CD4-positive, alpha-beta T cell (primary cell): ENCODE results near the gene TTLL8. TPM values are rescaled to one million over a fixed set of nuclear protein-coding genes. Genes with fewer than 3 reads are reported as not detected.

Experiments
- ATAC-seq: fragments of 200-7000 bp; cut with Tn5 transposase; one replicate; pipeline ENCODE4 v1.10.0; 2022; ENCODE audit warnings: mild to moderate bottlenecking; ENCODE audit not compliant: poor library complexity
- CTCF ChIA-PET: fragments of 350-600 bp; sonication (Branson Sonifier 250); formaldehyde crosslinking; loops from one replicate; lab custom pipeline; 2021; ENCODE audit warnings: antibody characterized with exemption, inconsistent platforms; lab: Charles Lee
- POLR2A ChIA-PET: fragments of 350-600 bp; sonication (Branson Sonifier 250); formaldehyde crosslinking; loops from one replicate; lab custom pipeline; 2021; ENCODE audit warnings: antibody characterized with exemption, inconsistent platforms; lab: Charles Lee
- DNase-seq, 14 experiments: peaks; one replicate each; pipeline ENCODE4 v3.0.0-alpha.2; 2013 to 2020; ENCODE audit warnings: mixed read lengths in 2 of 14
- H3K27ac ChIP-seq, 2 donors: one replicate each; pipeline versions ENCODE4 v1.5.1 to v1.7.0; 2013; ENCODE audit warnings: low read length in 2 of 2, low read depth in 1 of 2, mild to moderate bottlenecking in 1 of 2
- H3K27me3 ChIP-seq, 2 experiments: 1 replicate in 1 of 2; 2 replicates in 1 of 2; pipeline versions ENCODE4 v1.6.1 to v1.7.0; 2013; ENCODE audit warnings: low read length in 2 of 2, control low read depth in 1 of 2, mild to moderate bottlenecking in 1 of 2, moderate library complexity in 1 of 2; ENCODE audit not compliant: insufficient read depth in 2 of 2, control insufficient read depth in 1 of 2
- H3K36me3 ChIP-seq: one replicate; pipeline ENCODE4 v1.6.1; 2013; ENCODE audit warnings: low read length, control low read depth; ENCODE audit not compliant: insufficient read depth
- H3K4me1 ChIP-seq: one replicate; pipeline ENCODE4 v1.6.1; 2013; ENCODE audit warnings: low read length, control low read depth; ENCODE audit not compliant: insufficient read depth
- H3K4me3 ChIP-seq: one replicate; pipeline ENCODE4 v1.5.1; 2013; ENCODE audit warnings: mild to moderate bottlenecking, low read length, moderate library complexity
- H3K9me3 ChIP-seq, 2 experiments: 1 replicate in 1 of 2; 2 replicates in 1 of 2; pipeline versions ENCODE4 v1.6.1 to v1.7.0; 2013; ENCODE audit warnings: low read length in 2 of 2, mild to moderate bottlenecking in 2 of 2, control low read depth in 1 of 2, moderate library complexity in 1 of 2; ENCODE audit not compliant: control insufficient read depth in 1 of 2, insufficient read depth in 1 of 2
- H3K27ac Mint-ChIP-seq: one replicate; pipeline ENCODE4 v1.8.0; 2020; ENCODE audit warnings: mixed read lengths
- H3K27me3 Mint-ChIP-seq: one replicate; pipeline ENCODE4 v1.8.0; 2021; ENCODE audit warnings: mixed read lengths
- H3K36me3 Mint-ChIP-seq: one replicate; pipeline ENCODE4 v1.8.0; 2021; ENCODE audit warnings: low read depth, mixed read lengths
- H3K4me1 Mint-ChIP-seq: one replicate; pipeline ENCODE4 v1.8.0; 2021; ENCODE audit warnings: low read depth, mixed read lengths
- H3K4me3 Mint-ChIP-seq: one replicate; pipeline ENCODE4 v1.8.0; 2020; ENCODE audit warnings: mild to moderate bottlenecking, mixed read lengths
- H3K9me3 Mint-ChIP-seq: one replicate; pipeline ENCODE4 v1.8.0; 2020; ENCODE audit warnings: mixed read lengths
- CTCF ChIP-seq: fragments of 200-600 bp; IDR thresholded peaks from one replicate; pipeline ENCODE4 v1.8.0; 2022; ENCODE audit warnings: antibody characterized with exemption, mild to moderate bottlenecking
- intact Hi-C, 2 experiments: fragments of 100-400 bp; cut with DNase I in 1 of 2; cut with micrococcal nuclease in 1 of 2; formaldehyde crosslinking; loops; one replicate each; pipeline versions ENCODE4 v1.15.1 to v1.9.0; 2023 to 2025; cut with DNase I, micrococcal nuclease
- total RNA-seq, 174 experiments: library from RNA in 2 of 174; stranded (reverse) in 2 of 174; gene quantifications; one replicate each; pipeline ENCODE4 v1.2.3 and lab custom pipeline; 2021 to 2026

TTLL8 gene
- total RNA-seq, 2 experiments from 2014 or later: not detected

DNA sequence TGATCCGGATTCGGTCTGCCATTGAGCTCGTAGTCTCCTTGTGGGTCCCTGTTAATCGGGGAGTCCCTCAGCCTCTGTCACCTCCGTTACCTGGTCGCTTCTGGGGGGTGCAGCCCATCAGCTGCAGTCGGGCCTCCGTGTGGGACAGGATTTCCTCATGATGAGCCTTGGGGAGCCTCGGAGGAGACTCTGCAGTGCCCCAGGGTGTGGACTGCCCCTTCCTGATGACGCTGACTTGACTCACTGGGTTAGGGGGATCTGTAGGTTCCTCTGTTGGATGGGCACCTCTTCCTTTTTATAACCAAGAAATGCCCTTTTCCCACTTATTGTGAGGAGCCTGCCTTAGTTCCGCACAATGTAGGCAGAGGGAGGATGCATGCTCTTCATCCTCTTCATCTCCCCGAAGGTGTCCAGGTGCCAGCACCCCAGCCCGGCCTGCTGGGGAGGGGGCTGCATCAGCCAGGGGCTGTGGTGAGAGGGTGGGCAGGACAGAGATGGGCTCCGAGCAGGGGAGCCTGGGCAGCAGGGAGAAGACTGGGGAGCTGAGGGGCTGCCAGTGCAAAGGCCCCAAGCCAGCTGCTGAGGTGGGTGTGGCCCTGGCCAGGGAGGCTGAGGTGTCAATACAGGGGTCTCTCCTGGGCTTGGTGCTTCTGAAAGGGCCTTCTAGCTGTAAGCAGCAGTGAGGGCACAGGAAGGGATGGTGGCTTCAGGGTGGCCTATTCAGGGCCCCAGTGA lies 13.5 kb upstream of the TTLL8 start:
- H3K9me3 ChIP-seq: no peaks in the 10 kb centered on the region
- ChIA-PET CTCF (no interaction called here), POLR2A (no interaction called here)
- no peak for ATAC-seq
- no peaks in the 10 kb centered on the region for H3K27me3 ChIP-seq
- Mint-ChIP-seq H3K4me1 (no peaks in the 10 kb centered on the region), H3K36me3 (no peaks in the 10 kb centered on the region), H3K27me3 (no peaks in the 10 kb centered on the region), H3K9me3 (no peaks in the 10 kb centered on the region), H3K4me3 (no peak overlapping the region), H3K27ac (no peak overlapping the region)
- no peaks in the 10 kb centered on the region for H3K4me1 ChIP-seq
- H3K4me3 ChIP-seq: no peak overlapping the region
- DNase-seq: no peak
- no peak for TF ChIP-seq CTCF
- no peaks in the 10 kb centered on the region for H3K36me3 ChIP-seq
- intact Hi-C loops: no loop called here
- H3K27ac ChIP-seq: no peak overlapping the region

GRCh38 chr22:50070366-50070765 lies 12.3 kb upstream of the TTLL8 start:
- no peak for ATAC-seq
- Mint-ChIP-seq H3K9me3 (no peaks in the 10 kb centered on the region), H3K4me1 (no peaks in the 10 kb centered on the region), H3K27ac (no peak overlapping the region), H3K27me3 (no peaks in the 10 kb centered on the region), H3K4me3 (no peak overlapping the region), H3K36me3 (no peaks in the 10 kb centered on the region)
- intact Hi-C loops: no loop called here
- H3K27ac ChIP-seq: no peak overlapping the region
- H3K4me3 ChIP-seq: no peak overlapping the region
- TF ChIP-seq CTCF: no peak
- H3K36me3 ChIP-seq: no peaks in the 10 kb centered on the region
- H3K9me3 ChIP-seq: no peaks in the 10 kb centered on the region
- H3K27me3 ChIP-seq: no peaks in the 10 kb centered on the region
- CTCF ChIA-PET: no interaction called here
- DNase-seq: no peak
- no peaks in the 10 kb centered on the region for H3K4me1 ChIP-seq
- POLR2A ChIA-PET: no interaction called here

GRCh38 chr22:50068096-50068495 lies 10.0 kb upstream of the TTLL8 start:
- Mint-ChIP-seq H3K27ac (no peak overlapping the region), H3K4me1 (no peaks in the 10 kb centered on the region), H3K27me3 (no peaks in the 10 kb centered on the region), H3K9me3 (no peaks in the 10 kb centered on the region), H3K36me3 (no peaks in the 10 kb centered on the region), H3K4me3 (no peak overlapping the region)
- no peak for DNase-seq
- ATAC-seq: no peak
- no peak overlapping the region for H3K27ac ChIP-seq
- no peaks in the 10 kb centered on the region for H3K27me3 ChIP-seq
- H3K9me3 ChIP-seq: no peaks in the 10 kb centered on the region
- POLR2A ChIA-PET: no interaction called here
- intact Hi-C loops: no loop called here
- H3K4me1 ChIP-seq: no peaks in the 10 kb centered on the region
- no peak for TF ChIP-seq CTCF
- CTCF ChIA-PET: interaction anchor here (1.2 kb wide), 1 partner anchor 12 kb away, joined by 4 read pairs; no protein-coding TSS in a partner anchor
- H3K36me3 ChIP-seq: no peaks in the 10 kb centered on the region
- no peak overlapping the region for H3K4me3 ChIP-seq
